CD4-positive, alpha-beta memory T cell (primary cell): ENCODE results near the gene HOXC9. TPM values are rescaled to one million over a fixed set of nuclear protein-coding genes. Genes with fewer than 3 reads are reported as not detected.

Source experiments
- CTCF ChIA-PET: fragments of 350-600 bp; sonication (Branson Sonifier 250); formaldehyde crosslinking; loops from one replicate; lab custom pipeline; 2021; ENCODE audit warnings: inconsistent platforms; ENCODE audit not compliant: partially characterized antibody; lab: Charles Lee
- POLR2A ChIA-PET: fragments of 350-600 bp; sonication (Branson Sonifier 250); formaldehyde crosslinking; loops from one replicate; lab custom pipeline; 2021; ENCODE audit not compliant: partially characterized antibody; lab: Charles Lee
- DNase-seq, 5 donors: peaks; one replicate each; pipeline versions ENCODE4 v3.0.0 to v3.0.0-alpha.2; 2020 to 2022; ENCODE audit warnings: mixed read lengths in 1 of 5
- H3K27ac ChIP-seq: one replicate; pipeline ENCODE4 v1.7.0; 2013; ENCODE audit warnings: low read depth, low read length
- H3K27me3 ChIP-seq: 2 replicates; pipeline ENCODE4 v1.7.0; 2013; ENCODE audit warnings: mild to moderate bottlenecking, low read length, moderate library complexity; ENCODE audit not compliant: insufficient read depth
- H3K36me3 ChIP-seq: 2 replicates; pipeline ENCODE4 v1.7.0; 2013; ENCODE audit warnings: mild to moderate bottlenecking, low read length, moderate library complexity; ENCODE audit not compliant: insufficient read depth
- H3K4me1 ChIP-seq: 2 replicates; pipeline ENCODE4 v1.7.0; 2013; ENCODE audit warnings: mild to moderate bottlenecking, low read length, moderate library complexity; ENCODE audit not compliant: insufficient read depth
- H3K4me3 ChIP-seq, 2 donors: one replicate each; pipeline ENCODE4 v1.7.0; 2013; ENCODE audit warnings: low read length in 2 of 2, mild to moderate bottlenecking in 1 of 2
- H3K9me3 ChIP-seq, 2 donors: one replicate each; pipeline ENCODE4 v1.7.0; 2013; ENCODE audit warnings: low read length in 2 of 2, control low read depth in 1 of 2; ENCODE audit not compliant: control insufficient read depth in 1 of 2
- H3K27ac Mint-ChIP-seq, 7 donors: one replicate each; pipeline ENCODE4 v1.8.0; 2020 to 2021; ENCODE audit warnings: mixed read lengths in 7 of 7, mild to moderate bottlenecking in 6 of 7, inconsistent platforms in 3 of 7, moderate library complexity in 3 of 7
- H3K27me3 Mint-ChIP-seq, 2 donors: one replicate each; pipeline ENCODE4 v1.8.0; 2020 to 2021; ENCODE audit warnings: mixed read lengths in 2 of 2
- H3K36me3 Mint-ChIP-seq, 2 donors: one replicate each; pipeline ENCODE4 v1.8.0; 2020 to 2021; ENCODE audit warnings: mixed read lengths in 2 of 2, inconsistent platforms in 1 of 2, mild to moderate bottlenecking in 1 of 2
- H3K4me1 Mint-ChIP-seq, 4 donors: one replicate each; pipeline ENCODE4 v1.8.0; 2020 to 2021; ENCODE audit warnings: mixed read lengths in 4 of 4, mild to moderate bottlenecking in 1 of 4
- H3K4me3 Mint-ChIP-seq, 8 donors: one replicate each; pipeline ENCODE4 v1.8.0; 2020 to 2021; ENCODE audit warnings: mixed read lengths in 8 of 8, mild to moderate bottlenecking in 7 of 8, moderate library complexity in 6 of 8, inconsistent platforms in 3 of 8
- H3K9me3 Mint-ChIP-seq, 8 donors: one replicate each; pipeline ENCODE4 v1.8.0; 2020 to 2021; ENCODE audit warnings: mixed read lengths in 8 of 8, mild to moderate bottlenecking in 5 of 8, inconsistent platforms in 3 of 8, moderate library complexity in 1 of 8
- intact Hi-C: fragments of 100-400 bp; cut with micrococcal nuclease; formaldehyde crosslinking; loops from one replicate; pipeline ENCODE4 v1.15.1; 2023
- polyA plus RNA-seq, 2 donors: library from polyadenylated mRNA; unstranded; fragments of 300-500 nt; fragmentation: Illumina TruSeq; gene quantifications; one replicate each; pipeline ENCODE4 v1.2.3, GENCODE V29; 2021
- total RNA-seq, 2 experiments: library from RNA; stranded (reverse); gene quantifications; one replicate each; pipeline ENCODE4 v1.2.3, GENCODE V29; 2021

HOXC9 gene
- total RNA-seq = not detected
- not detected for polyA plus RNA-seq

DNA sequence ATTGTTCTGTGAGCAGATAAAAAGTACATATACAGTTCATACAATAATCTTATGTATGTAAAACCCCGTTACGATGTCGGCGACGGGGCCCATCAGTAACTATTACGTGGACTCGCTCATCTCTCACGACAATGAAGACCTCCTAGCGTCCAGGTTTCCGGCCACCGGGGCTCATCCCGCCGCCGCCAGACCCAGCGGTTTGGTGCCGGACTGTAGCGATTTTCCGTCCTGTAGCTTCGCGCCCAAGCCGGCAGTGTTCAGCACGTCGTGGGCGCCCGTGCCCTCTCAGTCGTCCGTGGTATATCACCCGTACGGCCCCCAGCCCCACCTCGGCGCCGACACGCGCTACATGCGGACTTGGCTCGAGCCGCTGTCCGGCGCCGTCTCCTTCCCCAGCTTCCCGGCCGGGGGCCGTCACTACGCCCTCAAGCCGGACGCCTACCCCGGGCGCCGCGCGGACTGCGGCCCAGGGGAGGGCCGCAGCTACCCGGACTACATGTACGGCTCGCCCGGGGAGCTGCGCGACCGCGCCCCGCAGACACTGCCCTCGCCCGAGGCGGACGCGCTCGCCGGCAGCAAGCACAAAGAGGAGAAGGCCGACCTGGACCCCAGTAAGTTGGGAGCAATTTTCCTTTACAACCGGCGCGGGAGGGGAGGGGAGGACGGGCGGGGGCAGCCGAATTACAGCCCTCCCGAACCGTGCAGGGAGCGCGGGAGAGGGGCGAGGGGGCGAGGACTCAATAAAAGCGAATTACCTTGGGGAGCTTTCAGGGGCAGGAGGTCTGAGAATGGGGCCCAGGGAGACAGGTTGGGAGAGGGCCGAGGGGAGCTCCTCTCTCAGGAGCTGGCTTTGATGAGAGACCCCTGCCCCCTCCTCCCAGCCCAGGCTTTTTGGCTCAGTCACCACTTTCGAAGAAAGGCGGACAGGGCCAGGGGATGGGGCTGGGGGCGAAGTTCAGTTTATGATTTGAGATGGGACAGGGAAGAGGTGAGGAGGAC is at the start of gene HOXC9:
TSS of gene HOXC9 (plus strand) at position 46 of the 999 bp plus-strand sequence. CDS start at position 74, 28 bp downstream.
- intact Hi-C loops = no loop called here
- Mint-ChIP-seq H3K4me3 (peak within 1 kb of the TSS in 7 of 8 donors; percentile 28 to 70 (median 55)), H3K4me1 (peaks cover 1 to 50% (median 17%) of the 10 kb centered on the region in 4 donors), H3K36me3 (no peaks in the 10 kb centered on the region), H3K9me3 (peaks cover 0 to 6% (median 0%) of the 10 kb centered on the region in 8 donors), H3K27me3 (peaks cover 66 to 81% of the 10 kb centered on the region in 2 donors), H3K27ac (peak within 1 kb of the TSS in 3 of 7 donors; percentile 41 to 78 (median 51))
- Histone ChIP-seq H3K9me3 (no peaks in the 10 kb centered on the region), H3K27me3 (peaks cover 91% of the 10 kb centered on the region), H3K27ac (no peak within 1 kb of the TSS), H3K36me3 (no peaks in the 10 kb centered on the region), H3K4me1 (peaks cover 29% of the 10 kb centered on the region), H3K4me3 (no peak within 1 kb of the TSS)
- no peak for DNase-seq
- ChIA-PET POLR2A (interaction anchor here (1.2 to 2.0 kb wide), 6 partner anchors 9 to 498 kb away, joined by 3 to 6 read pairs (median 3); partner anchors contain the start of gene HOXC6), CTCF (interaction anchor here (0.6 to 5.3 kb wide), 6 partner anchors 9 to 215 kb away, joined by 3 to 26 read pairs (median 6); no protein-coding TSS in a partner anchor)

DNA sequence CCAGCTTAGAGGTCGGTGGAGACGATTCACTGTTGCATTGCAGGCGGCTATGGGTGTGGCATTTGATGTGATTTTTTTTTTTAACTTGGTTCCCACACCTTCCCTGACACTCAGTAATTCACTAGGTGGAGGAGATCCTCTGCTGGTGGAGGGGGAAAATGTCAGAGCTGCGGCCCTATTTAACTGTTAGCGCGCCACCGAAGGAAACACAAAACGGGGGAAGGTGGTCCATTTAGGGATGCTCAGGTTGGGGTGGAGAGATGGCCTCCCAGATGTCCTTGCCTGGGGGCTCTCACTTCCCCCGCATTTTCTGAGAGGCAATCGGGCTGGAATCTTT is 49.6 kb upstream of the HOXC9 start:
- Mint-ChIP-seq H3K36me3 (no peaks in the 10 kb centered on the region), H3K9me3 (peaks cover 0 to 39% (median 2%) of the 10 kb centered on the region in 8 donors), H3K4me1 (peaks cover 3 to 41% (median 14%) of the 10 kb centered on the region in 4 donors), H3K4me3 (peak overlapping the region in 1 of 8 donors; percentile 52), H3K27ac (peak overlapping the region in 3 of 7 donors; percentile 41 to 74 (median 59)), H3K27me3 (peaks cover 69 to 80% of the 10 kb centered on the region in 2 donors)
- no peak for DNase-seq
- intact Hi-C loops = loop anchor here (5.0 kb wide), 1 partner anchor 37 kb away; the partner anchor contains the start of gene HOXC10
- no peak overlapping the region for H3K27ac ChIP-seq
- H3K36me3 ChIP-seq = no peaks in the 10 kb centered on the region
- no peak overlapping the region for H3K4me3 ChIP-seq
- H3K4me1 ChIP-seq = peaks cover 10% of the 10 kb centered on the region
- POLR2A ChIA-PET = no interaction called here
- CTCF ChIA-PET = no interaction called here
- H3K9me3 ChIP-seq = no peaks in the 10 kb centered on the region
- peaks cover 86% of the 10 kb centered on the region for H3K27me3 ChIP-seq

DNA sequence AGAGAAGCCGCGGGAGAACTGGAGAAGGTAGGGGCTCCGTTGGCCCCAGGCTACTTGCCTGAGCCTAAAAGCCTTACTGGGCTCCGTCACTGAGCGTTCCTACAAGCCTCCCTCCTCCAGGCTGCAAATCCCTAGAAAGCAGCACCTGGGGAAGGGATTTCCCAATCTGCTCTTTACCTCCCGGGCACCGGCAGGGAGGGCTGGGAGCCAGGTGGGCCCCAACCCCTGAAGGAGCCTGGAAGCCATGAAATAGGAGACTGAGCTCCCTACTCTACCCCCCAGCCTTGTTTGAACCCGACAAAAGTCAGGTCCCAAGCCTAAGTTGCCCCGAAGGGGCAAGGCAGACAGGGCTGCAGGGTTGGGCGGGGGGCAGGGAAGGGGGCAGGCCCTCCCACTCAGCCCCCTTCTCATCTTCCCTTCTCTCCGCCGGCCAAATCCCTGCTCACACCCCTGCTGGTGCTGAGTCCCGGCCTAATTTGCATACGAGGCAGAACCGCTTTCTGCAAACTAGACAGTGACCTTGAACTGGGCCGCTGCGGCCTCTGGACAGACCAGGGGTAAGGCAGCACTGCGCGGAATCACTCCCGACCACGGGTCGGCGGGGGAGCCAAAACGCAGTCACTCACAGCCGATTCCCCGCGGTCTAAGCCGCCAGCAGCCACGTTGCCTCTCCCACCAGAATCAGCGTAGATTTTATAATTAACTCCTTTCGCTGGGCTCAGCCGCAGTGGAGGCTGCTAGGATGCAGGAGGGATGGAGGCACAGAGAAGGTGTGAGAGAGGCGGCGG is 49.0 kb upstream of the HOXC9 start:
- H3K27me3 Mint-ChIP-seq = peaks cover 69 to 80% of the 10 kb centered on the region in 2 donors
- POLR2A ChIA-PET = no interaction called here

DNA sequence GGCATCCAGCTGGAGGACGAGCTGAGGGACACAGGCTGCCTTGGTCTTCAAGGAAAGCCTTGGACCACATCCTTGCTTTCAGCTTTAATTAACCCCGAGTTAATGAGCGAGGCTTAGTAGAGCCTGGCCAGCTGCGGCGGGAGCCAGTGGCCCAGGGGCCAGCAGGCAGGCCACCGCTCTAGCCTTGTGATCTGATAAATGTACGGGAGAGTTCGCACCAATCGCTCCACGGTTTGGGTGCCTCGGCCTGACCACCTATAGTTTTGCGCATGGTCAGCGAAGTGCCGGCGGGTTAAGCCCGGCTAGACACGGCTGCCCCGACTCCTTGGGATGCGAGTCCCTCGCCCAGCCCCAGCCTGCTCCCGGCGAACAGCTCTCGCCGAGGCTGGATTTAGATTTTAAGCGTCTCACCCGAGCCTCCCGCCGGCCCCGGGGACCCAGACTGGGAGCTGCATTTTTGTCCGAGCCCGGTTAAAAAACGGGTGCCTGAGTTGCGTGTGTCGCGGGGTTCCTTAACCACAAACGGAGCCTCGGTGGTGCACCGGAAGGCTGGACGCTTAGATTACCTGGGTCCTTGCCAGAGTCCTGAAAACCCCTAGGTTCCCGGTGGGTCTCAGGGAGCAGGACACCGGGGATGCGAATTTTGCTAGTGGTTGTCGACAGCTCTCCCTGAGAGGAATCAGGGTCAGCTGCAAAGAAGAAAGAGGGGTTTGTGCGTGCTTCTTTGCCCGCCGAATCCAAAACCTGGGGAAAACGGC is 48.2 kb upstream of the HOXC9 start:
- Histone ChIP-seq H3K4me1 (peaks cover 22% of the 10 kb centered on the region), H3K36me3 (no peaks in the 10 kb centered on the region), H3K27me3 (peaks cover 86% of the 10 kb centered on the region), H3K9me3 (no peaks in the 10 kb centered on the region), H3K4me3 (no peak overlapping the region), H3K27ac (no peak overlapping the region)
- ChIA-PET CTCF (no interaction called here), POLR2A (no interaction called here)
- intact Hi-C loops = loop anchor here (2.0 to 5.0 kb wide), 2 partner anchors 23 to 36 kb away; partner anchors contain the start of genes HOTAIR and HOXC10
- Mint-ChIP-seq H3K27me3 (peaks cover 70 to 81% of the 10 kb centered on the region in 2 donors), H3K4me1 (peaks cover 6 to 53% (median 22%) of the 10 kb centered on the region in 4 donors), H3K36me3 (no peaks in the 10 kb centered on the region), H3K27ac (peak overlapping the region in 5 of 7 donors; percentile 60 to 89 (median 80)), H3K9me3 (peaks cover 0 to 42% (median 2%) of the 10 kb centered on the region in 8 donors), H3K4me3 (peak overlapping the region in 4 of 8 donors; percentile 21 to 49 (median 42))
- no peak for DNase-seq

More for the DNA sequence above, 49.0 kb upstream of the HOXC9 start:
- H3K36me3 Mint-ChIP-seq = no peaks in the 10 kb centered on the region
- H3K9me3 Mint-ChIP-seq = peaks cover 0 to 42% (median 2%) of the 10 kb centered on the region in 8 donors
- no peak for DNase-seq
- H3K4me1 Mint-ChIP-seq = peaks cover 6 to 45% (median 16%) of the 10 kb centered on the region in 4 donors
- Histone ChIP-seq H3K36me3 (no peaks in the 10 kb centered on the region), H3K27me3 (peaks cover 86% of the 10 kb centered on the region), H3K9me3 (no peaks in the 10 kb centered on the region), H3K4me3 (no peak overlapping the region), H3K4me1 (peaks cover 15% of the 10 kb centered on the region), H3K27ac (no peak overlapping the region)
- CTCF ChIA-PET = no interaction called here
- H3K4me3 Mint-ChIP-seq = peak overlapping the region in 6 of 8 donors; percentile 13 to 50 (median 42)
- intact Hi-C loops = loop anchor here (5.0 kb wide), 1 partner anchor 36 kb away; the partner anchor contains the start of gene HOXC10
- peak overlapping the region in 5 of 7 donors; percentile 60 to 89 (median 80) for H3K27ac Mint-ChIP-seq

DNA sequence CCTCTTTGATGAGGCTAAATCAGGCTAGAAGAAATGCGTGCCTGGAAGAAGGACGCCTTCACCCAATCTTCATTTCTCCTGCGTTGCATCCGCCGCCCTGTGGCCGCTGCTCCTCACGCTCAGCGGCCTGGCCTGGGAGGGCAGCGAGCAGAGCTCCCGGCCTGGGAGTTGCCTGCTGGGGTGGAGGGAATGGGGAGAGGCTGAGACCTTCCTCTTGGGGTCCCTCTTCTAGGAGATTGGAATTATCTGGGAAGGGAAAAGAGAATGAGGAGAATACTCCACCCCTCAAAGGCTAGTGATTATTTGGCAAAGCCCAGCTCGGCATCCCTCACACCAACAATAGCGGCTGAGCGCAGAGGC is 47.6 kb upstream of the HOXC9 start:
- peak overlapping the region in 4 of 8 donors; percentile 28 to 58 (median 42) for H3K4me3 Mint-ChIP-seq
- H3K4me1 ChIP-seq = peaks cover 25% of the 10 kb centered on the region
- intact Hi-C loops = loop anchor here (2.0 to 5.0 kb wide), 2 partner anchors 22 to 35 kb away; partner anchors contain the start of genes HOTAIR and HOXC10

More for the DNA sequence above, 47.6 kb upstream of the HOXC9 start:
- Histone ChIP-seq H3K27me3 (peaks cover 89% of the 10 kb centered on the region), H3K36me3 (no peaks in the 10 kb centered on the region), H3K9me3 (no peaks in the 10 kb centered on the region), H3K4me3 (no peak overlapping the region), H3K27ac (no peak overlapping the region)
- Mint-ChIP-seq H3K27ac (peak overlapping the region in 3 of 7 donors; percentile 73 to 89 (median 85)), H3K36me3 (no peaks in the 10 kb centered on the region), H3K9me3 (peaks cover 0 to 42% (median 2%) of the 10 kb centered on the region in 8 donors), H3K27me3 (peaks cover 72 to 83% of the 10 kb centered on the region in 2 donors), H3K4me1 (peaks cover 6 to 58% (median 26%) of the 10 kb centered on the region in 4 donors)
- ChIA-PET POLR2A (no interaction called here), CTCF (no interaction called here)
- no peak for DNase-seq
